Activated naive CD8-positive, alpha-beta T cell treated with anti-CD3 and anti-CD28 coated beads, Interleukin-2, amount 10 ng/mL, durations not matched to agents 7 days and 5 days (primary cell): Measurements from ENCODE around the gene AURKB. TPM values are rescaled to one million over a fixed set of nuclear protein-coding genes. Genes with fewer than 3 reads are reported as not detected.

Experiments used
- microRNA-seq: library from miRNA; unstranded; fragments of <30 nt; microRNA quantifications from one replicate; pipeline ENCODE4 v1.2.0, GENCODE V29; 2022
- total RNA-seq, 2 experiments: library from RNA; stranded (reverse); gene quantifications; one replicate each; pipeline ENCODE4 v1.2.3, GENCODE V29; 2021

AURKB gene
- total RNA-seq, 2 experiments from 2014 or later = 128 to 152 TPM

Small RNA genes lying within 50 kb of the gene (microRNA-seq; reads per million reads assigned to microRNA genes)
- gene MIR4521 = 158 reads per million, percentile 61 among the genes with 10 or more reads in this experiment

Other genes with a start within 250 kb of the AURKB start
- not detected for gene GUCY2D, start 208.0 kb downstream of the AURKB start, total RNA-seq
- gene ALOX15B, start 171.5 kb downstream of the AURKB start, total RNA-seq = not detected
- under 1 TPM; 0.65 to 0.97 TPM for gene ALOX12B, start 122.9 kb downstream of the AURKB start, total RNA-seq
- gene ALOXE3, start 92.1 kb downstream of the AURKB start, total RNA-seq = not detected
- gene HES7, start 86.5 kb downstream of the AURKB start, total RNA-seq = under 1 TPM; 0.23 to 0.75 TPM
- gene PER1, start 58.2 kb downstream of the AURKB start, total RNA-seq = 10 to 100 TPM; 52.7 to 53.6 TPM
- 100 to 1,000 TPM; 116 to 118 TPM for gene VAMP2, start 47.6 kb downstream of the AURKB start, total RNA-seq
- 10 to 100 TPM; 39.5 to 46.4 TPM for gene TMEM107, start 34.2 kb downstream of the AURKB start, total RNA-seq
- gene BORCS6, start 20.4 kb downstream of the AURKB start, total RNA-seq = 10 to 100 TPM; 15.7 to 16.5 TPM
- 100 to 1,000 TPM; 129 to 130 TPM for gene CTC1, start 37.5 kb upstream of the AURKB start, total RNA-seq
- 10 to 100 TPM; 47.2 to 56.8 TPM for gene PFAS, start 38.7 kb upstream of the AURKB start, total RNA-seq
- 10 to 100 TPM; 43.6 to 44.9 TPM for gene RANGRF, start 78.1 kb upstream of the AURKB start, total RNA-seq
- gene SLC25A35, start 84.8 kb upstream of the AURKB start, total RNA-seq = 1 to 10 TPM; 7.4 to 9.1 TPM
- not detected for gene ARHGEF15, start 99.7 kb upstream of the AURKB start, total RNA-seq
- not detected for gene ODF4, start 129.3 kb upstream of the AURKB start, total RNA-seq
- 1,000 to 10,000 TPM; 1,984 to 2,045 TPM for gene RPL26, start 172.6 kb upstream of the AURKB start, total RNA-seq
- under 1 TPM; 0.30 to 0.31 TPM for gene RNF222, start 187.3 kb upstream of the AURKB start, total RNA-seq
- gene NDEL1, start 225.3 kb upstream of the AURKB start, total RNA-seq = 10 to 100 TPM; 68.4 to 79.0 TPM